DOHH2 (cell line): ENCODE measurements around the gene SPOCD1.

ENCODE experiments used
- CTCF ChIP-seq: fragments of 200-600 bp; sonication (generic); IDR thresholded peaks from one replicate; pipeline ENCODE4 v1.5.1; 2014; ENCODE audit warnings: antibody characterized with exemption, mild to moderate bottlenecking, low read depth, low read length; ENCODE audit not compliant: poor library complexity, severe bottlenecking
- EZH2phosphoT487 ChIP-seq: fragments of 200-600 bp; sonication (generic); IDR thresholded peaks from 2 replicates; pipeline ENCODE4 v1.6.1; 2017; ENCODE audit warnings: borderline replicate concordance, mild to moderate bottlenecking, antibody characterized with exemption, low read length, moderate library complexity, mixed read lengths

- no peak for TF ChIP-seq CTCF
- TF ChIP-seq EZH2phosphoT487, result no peak
These were observed 62.8 kb downstream of the SPOCD1 start for GRCh38 chr1:31752952-31753475.
